Articular chondrocyte of knee joint (primary cell): ENCODE results near the gene MLEC. TPM values are rescaled to one million over a fixed set of nuclear protein-coding genes. Genes with fewer than 3 reads are reported as not detected.

Experiments used
- total RNA-seq: library from RNA; depleted of rRNA; stranded (reverse); fragments of >200 nt; gene quantifications from 2 replicates; pipeline ENCODE4 v1.2.3, GENCODE V29; 2012

MLEC gene, protein sequence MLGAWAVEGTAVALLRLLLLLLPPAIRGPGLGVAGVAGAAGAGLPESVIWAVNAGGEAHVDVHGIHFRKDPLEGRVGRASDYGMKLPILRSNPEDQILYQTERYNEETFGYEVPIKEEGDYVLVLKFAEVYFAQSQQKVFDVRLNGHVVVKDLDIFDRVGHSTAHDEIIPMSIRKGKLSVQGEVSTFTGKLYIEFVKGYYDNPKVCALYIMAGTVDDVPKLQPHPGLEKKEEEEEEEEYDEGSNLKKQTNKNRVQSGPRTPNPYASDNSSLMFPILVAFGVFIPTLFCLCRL
- 109 and 113 TPM in 2 replicates for total RNA-seq

DNA sequence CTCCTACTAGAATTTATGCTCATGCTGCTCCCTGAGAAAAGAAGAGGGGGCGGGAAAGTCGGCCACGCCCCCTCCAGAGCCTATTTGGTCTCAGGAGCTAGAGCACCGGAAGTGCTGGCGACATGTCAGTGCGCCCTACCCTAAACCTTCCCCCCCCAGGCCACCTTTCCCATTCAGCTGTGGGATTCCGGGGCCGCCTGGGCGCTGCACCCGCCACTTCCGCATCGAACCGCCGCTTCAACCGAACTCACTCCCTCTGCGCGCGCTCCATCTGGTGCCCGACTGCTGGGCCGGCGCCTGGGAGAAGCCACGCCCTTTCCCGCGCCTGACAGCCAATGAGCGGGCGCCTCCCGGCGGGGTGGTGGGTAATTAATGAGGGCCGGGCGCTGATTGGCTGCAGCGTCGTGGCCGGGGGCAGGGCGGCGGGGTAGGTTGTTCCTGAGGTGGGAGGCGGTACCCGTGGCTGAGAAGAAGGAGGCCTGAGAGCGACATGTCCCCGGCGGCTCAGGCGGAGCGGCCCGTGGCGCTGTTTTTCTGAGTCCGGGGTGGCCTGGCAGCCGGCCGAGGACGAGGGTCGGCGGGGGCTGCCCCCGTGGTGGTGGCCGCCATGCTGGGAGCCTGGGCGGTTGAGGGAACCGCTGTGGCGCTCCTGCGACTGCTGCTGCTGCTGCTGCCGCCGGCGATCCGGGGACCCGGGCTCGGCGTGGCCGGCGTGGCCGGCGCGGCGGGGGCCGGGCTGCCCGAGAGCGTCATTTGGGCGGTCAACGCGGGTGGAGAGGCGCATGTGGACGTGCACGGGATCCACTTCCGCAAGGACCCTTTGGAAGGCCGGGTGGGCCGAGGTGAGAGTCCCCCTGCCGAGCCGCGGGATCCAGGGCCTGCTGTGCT, at the start of gene MLEC:
MLEC (plus strand) TSS at position 460 of the 888 bp plus-strand sequence; CDS start at position 608, 148 bp downstream.

DNA sequence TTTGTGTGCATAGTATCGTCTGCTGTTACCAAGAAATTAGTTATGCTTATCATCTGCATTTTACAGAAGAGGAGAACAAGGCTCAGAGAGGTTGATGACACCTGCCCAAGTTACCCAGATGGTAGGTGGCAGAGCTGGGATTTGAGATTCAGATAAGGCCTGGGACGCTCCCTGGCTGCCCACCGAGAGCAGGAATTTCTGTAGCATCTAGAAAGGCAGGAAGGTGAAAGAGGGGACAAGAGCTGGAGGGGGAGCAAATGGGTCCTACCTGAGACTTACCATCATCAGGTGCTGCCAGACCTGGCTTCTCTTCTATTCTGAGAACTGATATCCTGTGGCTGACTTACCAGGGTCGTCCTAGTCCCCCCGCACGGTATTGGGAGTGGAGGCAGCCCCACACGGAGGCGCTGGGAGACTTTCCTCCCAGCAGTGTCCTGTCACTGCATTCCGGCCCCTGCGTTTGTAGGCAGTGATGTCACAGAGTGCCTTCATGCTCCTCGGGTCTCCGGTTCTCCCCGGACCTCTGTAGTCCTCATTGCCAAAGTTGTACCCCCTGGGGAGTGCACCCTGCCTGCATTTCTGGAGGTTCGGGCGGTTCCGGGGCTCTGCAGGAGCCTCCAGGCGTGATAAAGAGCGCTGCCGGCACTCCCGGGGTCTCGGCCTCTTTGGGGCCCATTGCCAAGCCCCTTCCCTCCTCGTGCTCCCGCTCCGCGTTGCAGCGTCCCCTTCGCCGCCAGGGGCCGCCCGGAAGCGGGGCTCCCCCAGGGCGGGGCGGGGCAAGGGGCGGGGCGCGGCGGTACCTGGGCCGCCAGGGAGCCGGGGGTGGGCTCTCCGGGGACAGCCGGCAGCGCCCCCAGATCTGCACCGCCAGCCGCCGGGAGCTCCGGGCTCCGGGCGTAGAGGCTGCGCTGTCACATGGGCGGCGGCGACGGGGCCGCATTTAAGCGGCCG, 46.9 kb upstream of the MLEC start, which contains the start of gene CABP1:
CABP1 (plus strand) TSS at position 856 of the 951 bp plus-strand sequence; CDS start at position 916, 60 bp downstream.

DNA sequence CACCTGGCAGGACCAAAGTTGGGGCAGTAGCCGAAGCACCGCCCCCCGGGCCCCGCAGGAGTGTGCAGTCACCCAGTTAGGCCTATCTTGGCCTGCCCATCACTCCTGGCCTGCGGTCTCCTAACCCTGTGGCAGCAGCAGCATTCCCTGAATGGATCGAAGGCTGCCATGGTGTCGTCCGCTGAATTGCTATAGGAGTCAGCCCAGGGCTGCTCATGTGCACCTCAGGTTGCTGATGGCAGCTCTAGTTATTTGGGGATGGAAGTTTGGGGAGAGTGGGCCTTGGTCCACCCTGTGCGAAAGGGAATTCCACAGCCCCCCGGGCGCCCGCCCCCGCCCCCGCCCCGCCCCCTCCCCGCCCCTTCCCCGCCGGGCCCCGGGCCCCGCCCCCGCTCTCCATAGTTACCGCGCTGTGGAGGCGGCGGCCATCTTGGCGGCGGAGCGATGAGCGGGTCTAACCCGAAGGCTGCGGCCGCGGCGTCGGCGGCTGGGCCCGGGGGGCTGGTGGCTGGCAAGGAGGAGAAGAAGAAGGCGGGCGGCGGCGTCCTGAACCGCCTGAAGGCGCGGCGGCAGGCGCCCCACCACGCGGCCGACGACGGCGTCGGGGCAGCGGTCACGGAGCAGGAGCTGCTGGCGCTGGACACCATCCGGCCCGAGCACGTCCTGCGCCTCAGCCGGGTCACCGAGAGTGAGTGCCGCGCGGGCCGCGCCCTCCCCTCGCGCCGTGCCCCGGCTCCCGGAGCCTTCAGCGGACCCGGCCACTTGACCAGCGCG, 23.3 kb downstream of the MLEC start, which contains the start of gene UNC119B:
UNC119B (plus strand) TSS at position 428 of the 774 bp plus-strand sequence; CDS start at position 445, 17 bp downstream.

DNA sequence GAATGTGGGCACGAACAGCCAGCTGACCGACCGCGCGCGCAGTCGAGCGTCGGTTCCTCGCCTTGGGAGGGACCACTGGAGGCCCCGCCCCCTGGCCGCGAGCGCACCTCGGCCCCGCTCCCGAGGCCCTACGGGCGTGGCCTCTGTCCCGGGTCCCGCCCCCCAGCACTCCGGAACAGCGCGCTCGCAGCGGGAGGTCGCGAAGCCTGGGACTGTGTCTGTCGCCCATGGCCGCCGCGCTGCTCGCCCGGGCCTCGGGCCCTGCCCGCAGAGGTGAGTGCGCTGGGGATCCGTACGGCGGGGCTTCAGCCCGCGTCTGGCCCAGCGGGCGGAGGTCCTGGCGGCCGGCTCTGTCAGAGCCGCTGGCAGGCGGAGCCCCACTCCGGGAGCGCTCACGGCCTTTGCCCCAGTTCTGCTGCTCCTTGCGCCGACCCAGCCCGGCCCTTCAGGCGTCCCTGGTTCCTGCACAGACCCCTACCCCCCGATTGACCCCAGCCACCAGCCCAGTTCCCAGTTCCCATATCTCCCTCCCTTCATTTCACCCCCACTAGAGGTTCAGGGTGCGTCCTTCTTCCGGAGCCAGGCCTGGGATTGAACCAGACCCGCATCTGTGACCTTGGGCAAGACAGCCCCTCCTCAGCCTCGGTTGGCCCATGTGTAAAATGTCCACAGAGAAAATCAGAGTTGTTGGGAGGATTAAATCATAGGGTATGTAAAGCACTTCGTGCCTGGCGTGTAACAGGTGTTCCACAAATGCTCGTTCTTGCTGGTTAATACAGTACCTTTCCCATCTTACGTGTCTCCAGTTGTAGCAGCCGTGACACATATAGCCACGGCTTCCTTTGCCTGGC, 38.9 kb downstream of the MLEC start, which contains the start of gene ACADS:
ACADS (plus strand) TSS at position 168 of the 851 bp plus-strand sequence; CDS start at position 228, 60 bp downstream.

Other genes starting within 250 kb of the MLEC start
- gene COX6A1, start 249.0 kb upstream of the MLEC start, total RNA-seq: 265 and 266 TPM in 2 replicates
- 24.6 and 27.8 TPM in 2 replicates for gene TRIAP1, start 240.8 kb upstream of the MLEC start, total RNA-seq
- 16.3 and 20.8 TPM in 2 replicates for gene GATC, start 240.7 kb upstream of the MLEC start, total RNA-seq
- 123 and 127 TPM in 2 replicates for gene SRSF9, start 217.4 kb upstream of the MLEC start, total RNA-seq
- 185 and 267 TPM in 2 replicates for gene DYNLL1, start 191.0 kb upstream of the MLEC start, total RNA-seq
- 20.4 and 28.8 TPM in 2 replicates for gene COQ5, start 158.0 kb upstream of the MLEC start, total RNA-seq
- gene RNF10, start 152.8 kb upstream of the MLEC start, total RNA-seq: 102 and 113 TPM in 2 replicates
- gene POP5, start 105.7 kb upstream of the MLEC start, total RNA-seq: 22.6 and 24.3 TPM in 2 replicates
- gene CABP1, start 46.5 kb upstream of the MLEC start, total RNA-seq: under 0.01 TPM in 1 of 2 replicates, not detected in the other
- gene UNC119B, start 23.3 kb downstream of the MLEC start, total RNA-seq: 23.1 and 27.3 TPM in 2 replicates
- gene ACADS, start 38.7 kb downstream of the MLEC start, total RNA-seq: 12.8 and 14.4 TPM in 2 replicates
- 11.6 and 13.7 TPM in 2 replicates for gene SPPL3, start 217.2 kb downstream of the MLEC start, total RNA-seq